Gastroesophageal sphincter (tissue), 3 donors: ENCODE results near the gene COMTD1.

Experiments used
- CTCF ChIP-seq, 4 experiments: fragments of 200-600 bp in 2 of 4; fragments of 450-650 bp in 2 of 4; sonication (generic) in 1 of 4; IDR thresholded peaks; one replicate each; pipeline ENCODE4 v1.5.1; 2017 to 2019; ENCODE audit warnings: antibody characterized with exemption in 4 of 4, mild to moderate bottlenecking in 2 of 4, moderate library complexity in 2 of 4
- POLR2A ChIP-seq, 2 donors: fragments of 450-650 bp; IDR thresholded peaks; one replicate each; pipeline ENCODE4 v1.6.1; 2017; ENCODE audit warnings: antibody characterized with exemption in 2 of 2, mild to moderate bottlenecking in 2 of 2, moderate library complexity in 1 of 2

GRCh38 chr10:75283671-75284470, 48.1 kb upstream of the COMTD1 start:
- no peak for TF ChIP-seq CTCF (IDR thresholded peaks at IDR 0.05)
- TF ChIP-seq POLR2A (IDR thresholded peaks at IDR 0.05) = no peak
